Endothelial cell of umbilical vein (primary cell): ENCODE data around the gene SLC2A6.

Experiments used
- EZH2 ChIP-seq: IDR thresholded peaks from 2 replicates; pipeline ENCODE4 v1.6.1; 2012; ENCODE audit warnings: borderline replicate concordance, low read depth, mild to moderate bottlenecking, moderate library complexity, low read length, inconsistent platforms; ENCODE audit not compliant: severe bottlenecking
- FOS ChIP-seq: IDR thresholded peaks from 2 replicates; pipeline ENCODE4 v1.6.1; 2011; ENCODE audit warnings: mild to moderate bottlenecking, low read length, moderate library complexity, borderline replicate concordance; ENCODE audit not compliant: insufficient read depth
- GATA2 ChIP-seq: IDR thresholded peaks from 2 replicates; pipeline ENCODE4 v1.7.0; 2011; ENCODE audit warnings: low read depth, mild to moderate bottlenecking, moderate library complexity, mixed read lengths, low read length; ENCODE audit not compliant: insufficient read length, insufficient read depth
- JUN ChIP-seq: IDR thresholded peaks from 2 replicates; pipeline ENCODE4 v1.6.1; 2011; ENCODE audit warnings: borderline replicate concordance, low read depth; ENCODE audit not compliant: insufficient read length, insufficient read depth
- MYC ChIP-seq: IDR thresholded peaks from one replicate; pipeline ENCODE4 v1.6.1; 2011; ENCODE audit warnings: mild to moderate bottlenecking, low read depth, low read length
- POLR2A ChIP-seq: IDR thresholded peaks from 2 replicates; pipeline ENCODE4 v1.6.1; 2012; ENCODE audit warnings: low read depth, mild to moderate bottlenecking, control low read depth, low read length
- POLR2AphosphoS5 ChIP-seq: IDR thresholded peaks from 2 replicates; pipeline ENCODE4 v1.6.1; 2012; ENCODE audit warnings: low read depth, mild to moderate bottlenecking, control low read depth, low read length, moderate library complexity; ENCODE audit not compliant: insufficient read depth
- TF ChIP-seq, protein P1 (sequence below), 2 donors: IDR thresholded peaks; 1 replicate in 1 of 2; 2 replicates in 1 of 2; pipeline ENCODE4 v1.5.1; 2011; ENCODE audit warnings: low read length in 2 of 2, mild to moderate bottlenecking in 2 of 2, moderate library complexity in 2 of 2, control low read depth in 1 of 2, inconsistent platforms in 1 of 2, low read depth in 1 of 2; ENCODE audit not compliant: insufficient read depth in 1 of 2; ENCODE audit errors: extremely low read depth in 1 of 2
- TF ChIP-seq, protein P2 (sequence below): IDR thresholded peaks from 2 replicates; pipeline ENCODE4 v1.6.1; 2011; ENCODE audit not compliant: insufficient read depth, insufficient read length

DNA sequence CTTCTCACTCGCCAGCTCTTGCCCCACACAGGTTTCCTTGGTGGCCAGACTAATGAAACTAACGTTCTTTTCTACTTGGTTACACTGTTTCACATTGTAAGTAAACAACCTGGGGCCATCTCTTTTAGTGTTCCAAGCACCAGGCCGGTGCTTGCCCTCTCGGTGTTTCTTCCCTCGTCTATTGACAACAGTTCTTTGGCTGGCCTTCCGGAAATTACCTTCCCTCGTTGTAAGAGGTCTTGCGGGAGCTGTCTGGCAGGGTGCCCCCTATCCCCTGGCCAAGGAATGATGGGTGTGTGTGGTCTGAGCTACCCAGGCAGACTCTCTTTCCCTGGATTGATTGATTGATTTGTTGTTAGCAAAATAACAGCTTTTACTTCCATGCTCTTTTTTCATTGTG lies 46.8 kb upstream of the SLC2A6 start:
- TF ChIP-seq POLR2AphosphoS5 = no peak
- TF ChIP-seq, protein P1, sequence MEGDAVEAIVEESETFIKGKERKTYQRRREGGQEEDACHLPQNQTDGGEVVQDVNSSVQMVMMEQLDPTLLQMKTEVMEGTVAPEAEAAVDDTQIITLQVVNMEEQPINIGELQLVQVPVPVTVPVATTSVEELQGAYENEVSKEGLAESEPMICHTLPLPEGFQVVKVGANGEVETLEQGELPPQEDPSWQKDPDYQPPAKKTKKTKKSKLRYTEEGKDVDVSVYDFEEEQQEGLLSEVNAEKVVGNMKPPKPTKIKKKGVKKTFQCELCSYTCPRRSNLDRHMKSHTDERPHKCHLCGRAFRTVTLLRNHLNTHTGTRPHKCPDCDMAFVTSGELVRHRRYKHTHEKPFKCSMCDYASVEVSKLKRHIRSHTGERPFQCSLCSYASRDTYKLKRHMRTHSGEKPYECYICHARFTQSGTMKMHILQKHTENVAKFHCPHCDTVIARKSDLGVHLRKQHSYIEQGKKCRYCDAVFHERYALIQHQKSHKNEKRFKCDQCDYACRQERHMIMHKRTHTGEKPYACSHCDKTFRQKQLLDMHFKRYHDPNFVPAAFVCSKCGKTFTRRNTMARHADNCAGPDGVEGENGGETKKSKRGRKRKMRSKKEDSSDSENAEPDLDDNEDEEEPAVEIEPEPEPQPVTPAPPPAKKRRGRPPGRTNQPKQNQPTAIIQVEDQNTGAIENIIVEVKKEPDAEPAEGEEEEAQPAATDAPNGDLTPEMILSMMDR (IDR thresholded peaks at IDR 0.05; ENCODE audit: extremely low read depth in 1 of 2, insufficient read depth in 1 of 2, low read depth in 1 of 2, low read length in 2 of 2) = no peak
- TF ChIP-seq POLR2A = no peak
- TF ChIP-seq EZH2 = no peak
- no peak for TF ChIP-seq JUN
- TF ChIP-seq, protein P2, sequence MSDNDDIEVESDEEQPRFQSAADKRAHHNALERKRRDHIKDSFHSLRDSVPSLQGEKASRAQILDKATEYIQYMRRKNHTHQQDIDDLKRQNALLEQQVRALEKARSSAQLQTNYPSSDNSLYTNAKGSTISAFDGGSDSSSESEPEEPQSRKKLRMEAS = no peak
- no peak for TF ChIP-seq GATA2
- TF ChIP-seq MYC = no peak
- TF ChIP-seq FOS = no peak
